ENCODE results near the gene UBN1. TPM values are rescaled to one million over a fixed set of nuclear protein-coding genes. Genes with fewer than 3 reads are reported as not detected.

UBN1 gene
- total RNA-seq, 1 experiment from 2014 or later, result 48.3 TPM

- DNase-seq (ENCODE audit: low read depth), result no peak
Observed at GRCh38 chr16:4860727-4861342, 13.6 kb downstream of the UBN1 start.

GRCh38 chr16:4862639-4863038 is 15.4 kb downstream of the UBN1 start:
- DNase-seq (ENCODE audit: low read depth), result no peak

- DNase-seq (ENCODE audit: low read depth), result no peak
Observed at GRCh38 chr16:4864728-4865127, 17.4 kb downstream of the UBN1 start.

- DNase-seq (ENCODE audit: low read depth), result no peak
Observed at GRCh38 chr16:4865231-4865860, 18.1 kb downstream of the UBN1 start.

GRCh38 chr16:4866586-4866985 is 19.3 kb downstream of the UBN1 start:
- no peak for DNase-seq (ENCODE audit: low read depth)

GRCh38 chr16:4868026-4868425 is 20.7 kb downstream of the UBN1 start:
- DNase-seq (ENCODE audit: low read depth), result no peak

GRCh38 chr16:4868535-4868934 is 21.3 kb downstream of the UBN1 start:
- no peak for DNase-seq (ENCODE audit: low read depth)

GRCh38 chr16:4869147-4869805 is 22.0 kb downstream of the UBN1 start:
- no peak for DNase-seq (ENCODE audit: low read depth)

- DNase-seq (ENCODE audit: low read depth), result no peak
Observed at GRCh38 chr16:4870138-4870671, 22.9 kb downstream of the UBN1 start.

- no peak for DNase-seq (ENCODE audit: low read depth)
Observed at GRCh38 chr16:4871071-4871470, 23.8 kb downstream of the UBN1 start.

- no peak for DNase-seq (ENCODE audit: low read depth)
Observed at GRCh38 chr16:4873091-4873490, 25.8 kb downstream of the UBN1 start.

GRCh38 chr16:4874666-4875065 is 27.4 kb downstream of the UBN1 start:
- no peak for DNase-seq (ENCODE audit: low read depth)

- no peak for DNase-seq (ENCODE audit: low read depth)
Observed at GRCh38 chr16:4876646-4877379, 29.5 kb downstream of the UBN1 start.

GRCh38 chr16:4877380-4877685 is 30.1 kb downstream of the UBN1 start:
- no peak for DNase-seq (ENCODE audit: low read depth)

- DNase-seq (ENCODE audit: low read depth), result peak; percentile 48
Observed at GRCh38 chr16:4879049-4879448, 31.8 kb downstream of the UBN1 start.

GRCh38 chr16:4880006-4880580 is 32.8 kb downstream of the UBN1 start:
- DNase-seq (ENCODE audit: low read depth), result no peak

- DNase-seq (ENCODE audit: low read depth), result no peak
Observed at GRCh38 chr16:4882000-4882632, 34.8 kb downstream of the UBN1 start.

- DNase-seq (ENCODE audit: low read depth), result peak; percentile 99
Observed at GRCh38 chr16:4882633-4883285, 35.5 kb downstream of the UBN1 start.

- DNase-seq (ENCODE audit: low read depth), result no peak
Observed at GRCh38 chr16:4883501-4883900, 36.2 kb downstream of the UBN1 start.

- no peak for DNase-seq (ENCODE audit: low read depth)
Observed at GRCh38 chr16:4884209-4884608, 36.9 kb downstream of the UBN1 start.

Measured in M059J (cell line).